Measurements from ENCODE around the gene SET. TPM values are rescaled to one million over a fixed set of nuclear protein-coding genes. Genes with fewer than 3 reads are reported as not detected.

SET gene
- total and polyA plus RNA-seq, 9 donors: 288 to 388 (median 338) TPM

GRCh38 chr9:128719919-128720605 is 31.0 kb downstream of the SET start:
- peaks cover 15% of the 10 kb centered on the region for H3K4me1 ChIP-seq (ENCODE audit: control insufficient read depth, insufficient read depth, low read length)
- no peaks in the 10 kb centered on the region for H3K9me3 ChIP-seq (replicated peaks; ENCODE audit: control insufficient read depth, low read depth, low read length)
- H3K27ac ChIP-seq (ENCODE audit: low read length): no peak overlapping the region
- H3K36me3 ChIP-seq (ENCODE audit: control insufficient read depth, insufficient read depth, low read length): peaks cover 25% of the 10 kb centered on the region
- DNase-seq: no peak
- no peak overlapping the region for H3K4me3 ChIP-seq (ENCODE audit: low read length)
- WGBS (ENCODE audit: insufficient coverage): 91% methylated on average over 30 of the region's 30 CpGs
- H3K27me3 ChIP-seq (ENCODE audit: control insufficient read depth, insufficient read depth, low read length): no peaks in the 10 kb centered on the region

GRCh38 chr9:128720841-128721486 is 31.9 kb downstream of the SET start:
- H3K9me3 ChIP-seq (replicated peaks; ENCODE audit: control insufficient read depth, low read depth, low read length): no peaks in the 10 kb centered on the region
- no peak overlapping the region for H3K4me3 ChIP-seq (ENCODE audit: low read length)
- DNase-seq: no peak
- 92% methylated on average over 18 of the region's 22 CpGs for WGBS (ENCODE audit: insufficient coverage)
- no peak overlapping the region for H3K27ac ChIP-seq (ENCODE audit: low read length)
- peaks cover 15% of the 10 kb centered on the region for H3K4me1 ChIP-seq (ENCODE audit: control insufficient read depth, insufficient read depth, low read length)
- H3K27me3 ChIP-seq (ENCODE audit: control insufficient read depth, insufficient read depth, low read length): no peaks in the 10 kb centered on the region
- H3K36me3 ChIP-seq (ENCODE audit: control insufficient read depth, insufficient read depth, low read length): peaks cover 16% of the 10 kb centered on the region

- H3K4me1 ChIP-seq (ENCODE audit: control insufficient read depth, insufficient read depth, low read length): peaks cover 15% of the 10 kb centered on the region
- H3K4me3 ChIP-seq (ENCODE audit: low read length): no peak overlapping the region
- no peak overlapping the region for H3K27ac ChIP-seq (ENCODE audit: low read length)
- H3K27me3 ChIP-seq (ENCODE audit: control insufficient read depth, insufficient read depth, low read length): no peaks in the 10 kb centered on the region
- H3K36me3 ChIP-seq (ENCODE audit: control insufficient read depth, insufficient read depth, low read length): peaks cover 16% of the 10 kb centered on the region
- H3K9me3 ChIP-seq (replicated peaks; ENCODE audit: control insufficient read depth, low read depth, low read length): no peaks in the 10 kb centered on the region
- 83% methylated on average over 11 of the region's 18 CpGs for WGBS (ENCODE audit: insufficient coverage)
- DNase-seq: no peak
Observed at GRCh38 chr9:128721487-128722010, 32.5 kb downstream of the SET start.

- 51% methylated on average over 8 of the region's 9 CpGs for WGBS (ENCODE audit: insufficient coverage)
- Histone ChIP-seq H3K4me3 (ENCODE audit: low read length) (no peak overlapping the region), H3K9me3 (replicated peaks; ENCODE audit: control insufficient read depth, low read depth, low read length) (no peaks in the 10 kb centered on the region), H3K27me3 (ENCODE audit: control insufficient read depth, insufficient read depth, low read length) (no peaks in the 10 kb centered on the region), H3K27ac (ENCODE audit: low read length) (no peak overlapping the region), H3K4me1 (ENCODE audit: control insufficient read depth, insufficient read depth, low read length) (peaks cover 15% of the 10 kb centered on the region), H3K36me3 (ENCODE audit: control insufficient read depth, insufficient read depth, low read length) (peaks cover 16% of the 10 kb centered on the region)
- no peak for DNase-seq
Observed at GRCh38 chr9:128722380-128723351, 33.6 kb downstream of the SET start.

- Histone ChIP-seq H3K36me3 (ENCODE audit: control insufficient read depth, insufficient read depth, low read length) (peaks cover 14% of the 10 kb centered on the region), H3K9me3 (replicated peaks; ENCODE audit: control insufficient read depth, low read depth, low read length) (no peaks in the 10 kb centered on the region), H3K4me3 (ENCODE audit: low read length) (peak overlapping the region; percentile 66), H3K4me1 (ENCODE audit: control insufficient read depth, insufficient read depth, low read length) (peaks cover 15% of the 10 kb centered on the region), H3K27ac (ENCODE audit: low read length) (peak overlapping the region; percentile 51), H3K27me3 (ENCODE audit: control insufficient read depth, insufficient read depth, low read length) (no peaks in the 10 kb centered on the region)
- WGBS (ENCODE audit: insufficient coverage): 38% methylated on average over 7 of the region's 7 CpGs
- DNase-seq: no peak
Observed at GRCh38 chr9:128723352-128723865, 34.4 kb downstream of the SET start.

GRCh38 chr9:128723866-128724743 is 35.1 kb downstream of the SET start, which contains the start of gene ZDHHC12:
Gene ZDHHC12, minus strand, starts transcription at chr9:128724127. Its CDS starts 34 bp downstream, at chr9:128724093.
- under 1% methylated on average over 63 of the region's 68 CpGs for WGBS (ENCODE audit: insufficient coverage)
- peak; percentile 92 for DNase-seq

GRCh38 chr9:128724744-128725211 is 35.8 kb downstream of the SET start:
- peaks cover 11% of the 10 kb centered on the region for H3K36me3 ChIP-seq (ENCODE audit: control insufficient read depth, insufficient read depth, low read length)
- H3K27me3 ChIP-seq (ENCODE audit: control insufficient read depth, insufficient read depth, low read length): no peaks in the 10 kb centered on the region
- no peak overlapping the region for H3K27ac ChIP-seq (ENCODE audit: low read length)
- no peaks in the 10 kb centered on the region for H3K9me3 ChIP-seq (replicated peaks; ENCODE audit: control insufficient read depth, low read depth, low read length)
- DNase-seq: peak; percentile 74
- H3K4me3 ChIP-seq (ENCODE audit: low read length): peak overlapping the region; percentile 66
- 11% methylated on average over 5 of the region's 10 CpGs for WGBS (ENCODE audit: insufficient coverage)
- H3K4me1 ChIP-seq (ENCODE audit: control insufficient read depth, insufficient read depth, low read length): peaks cover 15% of the 10 kb centered on the region

More at GRCh38 chr9:128723866-128724743, 35.1 kb downstream of the SET start, which contains the start of gene ZDHHC12:
- Histone ChIP-seq H3K27me3 (ENCODE audit: control insufficient read depth, insufficient read depth, low read length) (no peaks in the 10 kb centered on the region), H3K9me3 (replicated peaks; ENCODE audit: control insufficient read depth, low read depth, low read length) (no peaks in the 10 kb centered on the region), H3K36me3 (ENCODE audit: control insufficient read depth, insufficient read depth, low read length) (peaks cover 14% of the 10 kb centered on the region), H3K4me3 (ENCODE audit: low read length) (peak within 1 kb of the TSS; percentile 66), H3K27ac (ENCODE audit: low read length) (peak within 1 kb of the TSS; percentile 51), H3K4me1 (ENCODE audit: control insufficient read depth, insufficient read depth, low read length) (peaks cover 15% of the 10 kb centered on the region)

- H3K27me3 ChIP-seq (ENCODE audit: control insufficient read depth, insufficient read depth, low read length): no peaks in the 10 kb centered on the region
- H3K36me3 ChIP-seq (ENCODE audit: control insufficient read depth, insufficient read depth, low read length): peaks cover 24% of the 10 kb centered on the region
- no peak for DNase-seq
- peaks cover 15% of the 10 kb centered on the region for H3K4me1 ChIP-seq (ENCODE audit: control insufficient read depth, insufficient read depth, low read length)
- H3K4me3 ChIP-seq (ENCODE audit: low read length): no peak overlapping the region
- no peaks in the 10 kb centered on the region for H3K9me3 ChIP-seq (replicated peaks; ENCODE audit: control insufficient read depth, low read depth, low read length)
- no peak overlapping the region for H3K27ac ChIP-seq (ENCODE audit: low read length)
- 67% methylated on average over 4 of the region's 5 CpGs for WGBS (ENCODE audit: insufficient coverage)
Observed at GRCh38 chr9:128727640-128728248, 38.7 kb downstream of the SET start.
